H1 (cell line): ENCODE measurements around the gene FRA10AC1. TPM values are rescaled to one million over a fixed set of nuclear protein-coding genes. Genes with fewer than 3 reads are reported as not detected.

Experiments used
- CTCF ChIA-PET: fragments of 300-600 bp; sonication (Branson Sonifier 250); formaldehyde crosslinking; loops from one replicate; lab custom pipeline; 2021; ENCODE audit not compliant: partially characterized antibody; lab: Charles Lee
- POLR2A ChIA-PET: fragments of 300-600 bp; sonication (Branson Sonifier 250); formaldehyde crosslinking; loops from one replicate; lab custom pipeline; 2021; ENCODE audit warnings: inconsistent platforms; ENCODE audit not compliant: partially characterized antibody; lab: Charles Lee
- DNase-seq, 2 experiments: peaks; one replicate each; pipeline versions ENCODE4 v3.0.0 to v3.0.0-alpha.2; 2010 to 2022; ENCODE audit warnings: low spot score in 2 of 2, low read depth in 1 of 2, mixed read lengths in 1 of 2
- FAIRE-seq: peaks from 2 replicates; lab custom pipeline; 2011; peaks lifted over from hg19 to GRCh38; lab: Jason Lieb, UNC
- H2AFZ ChIP-seq: 2 replicates; pipeline ENCODE4 v1.8.1; 2012; ENCODE audit warnings: low read length, inconsistent platforms
- H2AK5ac ChIP-seq: 2 replicates; pipeline ENCODE4 v1.6.1; 2013; ENCODE audit warnings: low read depth, low read length
- H2BK120ac ChIP-seq: replicated peaks from 2 replicates; pipeline ENCODE3; 2013; ENCODE audit warnings: low read depth, low read length, inconsistent platforms
- H2BK12ac ChIP-seq: 2 replicates; pipeline ENCODE4 v1.6.1; 2013; ENCODE audit warnings: low read depth, low read length
- H2BK15ac ChIP-seq: 2 replicates; pipeline ENCODE4 v1.6.1; 2013; ENCODE audit warnings: low read length
- H2BK20ac ChIP-seq: 2 replicates; pipeline ENCODE4 v1.6.1; 2013; ENCODE audit warnings: low read length
- H2BK5ac ChIP-seq: 2 replicates; pipeline ENCODE4 v1.6.1; 2013; ENCODE audit warnings: low read depth, low read length
- H3K14ac ChIP-seq: 2 replicates; pipeline ENCODE4 v1.6.1; 2013; ENCODE audit warnings: inconsistent platforms; ENCODE audit not compliant: insufficient read length
- H3K18ac ChIP-seq: 2 replicates; pipeline ENCODE4 v1.6.1; 2013; ENCODE audit warnings: low read length; ENCODE audit errors: extremely low read depth
- H3K23ac ChIP-seq: 2 replicates; pipeline ENCODE4 v1.6.1; 2013; ENCODE audit warnings: inconsistent platforms; ENCODE audit not compliant: insufficient read length
- H3K23me2 ChIP-seq: 2 replicates; pipeline ENCODE4 v1.6.1; 2013; ENCODE audit warnings: low read depth, low read length
- H3K27ac ChIP-seq: 2 replicates; pipeline ENCODE4 v1.6.1; 2011; ENCODE audit warnings: low read depth, low read length, inconsistent platforms
- H3K27me3 ChIP-seq, 4 experiments: replicated peaks in 1 of 4; 1 replicate in 1 of 4; 2 replicates in 3 of 4; pipeline versions ENCODE4 v1.6.1 to v1.8.1; 2011 to 2013; ENCODE audit warnings: low read length in 3 of 4, mild to moderate bottlenecking in 3 of 4, inconsistent platforms in 2 of 4, mixed read lengths in 2 of 4, moderate library complexity in 1 of 4; ENCODE audit not compliant: control insufficient read depth in 3 of 4, insufficient read depth in 3 of 4; ENCODE audit errors: extremely low read depth in 1 of 4
- H3K36me3 ChIP-seq, 4 experiments: 2 replicates each; pipeline versions ENCODE4 v1.6.1 to v1.8.1; 2011 to 2013; ENCODE audit warnings: mild to moderate bottlenecking in 4 of 4, low read length in 3 of 4, moderate library complexity in 2 of 4, control low read depth in 1 of 4, inconsistent platforms in 1 of 4; ENCODE audit not compliant: insufficient read depth in 4 of 4, control insufficient read depth in 2 of 4
- H3K4ac ChIP-seq: replicated peaks from 2 replicates; pipeline ENCODE3; 2013; ENCODE audit warnings: low read length, low read depth, mixed read lengths, inconsistent platforms; ENCODE audit not compliant: insufficient read length
- H3K4me1 ChIP-seq, 4 experiments: replicated peaks in 1 of 4; 1 replicate in 1 of 4; 2 replicates in 3 of 4; pipeline versions ENCODE4 v1.6.1 to v1.8.1; 2011 to 2013; ENCODE audit warnings: low read length in 3 of 4, inconsistent platforms in 2 of 4, mixed read lengths in 1 of 4; ENCODE audit not compliant: insufficient read depth in 4 of 4, control insufficient read depth in 3 of 4
- H3K4me2 ChIP-seq, 2 experiments: 2 replicates each; pipeline versions ENCODE4 v1.6.1 to v1.8.1; 2011 to 2013; ENCODE audit warnings: low read depth in 2 of 2, low read length in 2 of 2, control low read depth in 1 of 2, inconsistent platforms in 1 of 2, mild to moderate bottlenecking in 1 of 2; ENCODE audit not compliant: insufficient read depth in 1 of 2
- H3K4me3 ChIP-seq, 4 experiments: fragments of 200-600, 300-600 bp in 1 of 4; sonication (generic), shearing (Covaris generic), sonication (Bioruptor Twin) in 1 of 4; 2 replicates each; pipeline versions ENCODE4 v1.5.1 to v1.8.1; 2011 to 2016; ENCODE audit warnings: low read length in 4 of 4, low read depth in 3 of 4, control low read depth in 2 of 4, inconsistent platforms in 2 of 4, mild to moderate bottlenecking in 2 of 4, mixed read lengths in 1 of 4, moderate library complexity in 1 of 4; ENCODE audit not compliant: insufficient read depth in 2 of 4; ENCODE audit errors: extremely low read depth in 1 of 4
- H3K56ac ChIP-seq: replicated peaks from 2 replicates; pipeline ENCODE3; 2013; ENCODE audit warnings: low read depth, mild to moderate bottlenecking, mixed read lengths, low read length, inconsistent platforms; ENCODE audit not compliant: insufficient read length
- H3K79me1 ChIP-seq: 2 replicates; pipeline ENCODE4 v1.6.1; 2013; ENCODE audit warnings: low read depth, low read length, control low read depth
- H3K79me2 ChIP-seq, 2 experiments: 2 replicates each; pipeline versions ENCODE4 v1.6.1 to v1.8.1; 2012 to 2013; ENCODE audit warnings: low read length in 2 of 2, mild to moderate bottlenecking in 2 of 2, inconsistent platforms in 1 of 2; ENCODE audit not compliant: insufficient read depth in 2 of 2, control insufficient read depth in 1 of 2
- H3K9ac ChIP-seq, 4 experiments: replicated peaks in 1 of 4; 1 replicate in 1 of 4; 2 replicates in 3 of 4; pipeline versions ENCODE4 v1.6.1 to v1.8.1; 2011 to 2013; ENCODE audit warnings: low read depth in 3 of 4, low read length in 3 of 4, control low read depth in 2 of 4, mild to moderate bottlenecking in 2 of 4, moderate library complexity in 2 of 4, inconsistent platforms in 1 of 4; ENCODE audit errors: extremely low read depth in 1 of 4
- H3K9me3 ChIP-seq, 2 experiments: 2 replicates each; pipeline versions ENCODE4 v1.6.1 to v1.8.1; 2012 to 2013; ENCODE audit warnings: mild to moderate bottlenecking in 2 of 2, moderate library complexity in 2 of 2, control low read depth in 1 of 2, inconsistent platforms in 1 of 2, low read depth in 1 of 2, low read length in 1 of 2, mixed read lengths in 1 of 2; ENCODE audit not compliant: insufficient read depth in 2 of 2
- H4K20me1 ChIP-seq, 2 experiments: replicated peaks in 1 of 2; 2 replicates each; pipeline versions ENCODE3 to v1.8.1; 2011 to 2013; ENCODE audit warnings: inconsistent platforms in 2 of 2, low read length in 2 of 2, mild to moderate bottlenecking in 1 of 2; ENCODE audit not compliant: insufficient read depth in 2 of 2, control insufficient read depth in 1 of 2
- H4K5ac ChIP-seq: 2 replicates; pipeline ENCODE4 v1.6.1; 2013; ENCODE audit warnings: low read length, low read depth, mixed read lengths, inconsistent platforms; ENCODE audit not compliant: insufficient read length
- H4K8ac ChIP-seq: 2 replicates; pipeline ENCODE4 v1.8.0; 2013; ENCODE audit warnings: mild to moderate bottlenecking, moderate library complexity, low read length, inconsistent platforms; ENCODE audit not compliant: insufficient read depth; ENCODE audit errors: extremely low read depth
- H4K91ac ChIP-seq: replicated peaks from 2 replicates; pipeline ENCODE3; 2013; ENCODE audit warnings: low read length, mixed read lengths, inconsistent platforms; ENCODE audit not compliant: insufficient read length
- ATF2 ChIP-seq: IDR thresholded peaks from 2 replicates; pipeline ENCODE4 v1.6.1; 2012; ENCODE audit warnings: low read length, inconsistent platforms
- BACH1 ChIP-seq: IDR thresholded peaks from 2 replicates; pipeline ENCODE4 v1.6.1; 2012; ENCODE audit warnings: low read length, improper control_type of control experiment
- BCL11A ChIP-seq, 2 experiments: IDR thresholded peaks; one replicate each; pipeline ENCODE4 v1.6.1; 2011; ENCODE audit warnings: low read depth in 2 of 2, low read length in 2 of 2, mild to moderate bottlenecking in 2 of 2
- CEBPB ChIP-seq: IDR thresholded peaks from 2 replicates; pipeline ENCODE4 v1.6.1; 2012; ENCODE audit warnings: low read depth, low read length
- JUN ChIP-seq: IDR thresholded peaks from 2 replicates; pipeline ENCODE4 v1.6.1; 2011; ENCODE audit warnings: low read depth, mild to moderate bottlenecking, improper control_type of control experiment, low read length
- USF2 ChIP-seq: IDR thresholded peaks from 2 replicates; pipeline ENCODE4 v1.6.1; 2011; ENCODE audit warnings: low read length, improper control_type of control experiment
- ZNF274 ChIP-seq: IDR thresholded peaks from 2 replicates; pipeline ENCODE4 v1.7.0; 2012; ENCODE audit warnings: low read length, borderline replicate concordance; ENCODE audit errors: extremely low read depth
- WGBS, 2 experiments: shearing (Covaris generic) in 1 of 2; methylation state at CpG; one replicate each; pipeline versions ENCODE4 v1.1.6 to v1.1.7; 2013 to 2015; ENCODE audit warnings: low lambda C conversion rate in 2 of 2, mixed read lengths in 2 of 2, inconsistent platforms in 1 of 2, low coverage in 1 of 2, missing lambda C conversion rate in 1 of 2; ENCODE audit not compliant: insufficient replicate concordance in 2 of 2, insufficient coverage in 1 of 2, insufficient read length in 1 of 2; ENCODE audit errors: extremely low coverage in 1 of 2, missing lambda C conversion rate in 1 of 2; 5-methylcytosine and 5-hydroxymethylcytosine counted together
- polyA plus RNA-seq, 7 experiments: library from polyadenylated mRNA; depleted of rRNA in 3 of 7; stranded (reverse) in 5 of 7; unstranded in 2 of 7; fragments of >200 nt in 5 of 7; fragments of 200-250 nt in 2 of 7; gene quantifications; 1 replicate in 5 of 7; 2 replicates in 1 of 7; 4 replicates in 1 of 7; pipeline versions ENCODE4 v1.2.1 to v1.2.3, GENCODE V29; 2011 to 2013; ENCODE audit warnings: missing spikeins in 2 of 7, mixed read lengths in 2 of 7
- total RNA-seq: library from RNA; stranded (reverse); fragmentation: NEBNext Ultra II Directional; extraction: Animal tissue kit (Norgen Biotek cat#: 25700); gene quantifications from 2 replicates; pipeline ENCODE4 v1.2.1, GENCODE V29; 2021
- TF ChIP-seq, protein P1 (sequence below), 3 experiments: IDR thresholded peaks; 1 replicate in 2 of 3; 2 replicates in 1 of 3; pipeline versions ENCODE4 v1.5.1 to v1.6.1; 2011; ENCODE audit warnings: low read length in 3 of 3, mild to moderate bottlenecking in 3 of 3, inconsistent platforms in 2 of 3, low read depth in 1 of 3, moderate library complexity in 1 of 3; ENCODE audit not compliant: insufficient read depth in 1 of 3; ENCODE audit errors: control extremely low read depth in 1 of 3

FRA10AC1 gene
- total and polyA plus RNA-seq, 2 of the 8 experiments (the other 6 are each of a cell fraction or from before 2014, with no cell fraction given), result 4.4 to 13.5 TPM

GRCh38 chr10:93657757-93658156 is 44.6 kb downstream of the FRA10AC1 start:
- H3K23me2 ChIP-seq, result no peaks in the 10 kb centered on the region
- ChIA-PET POLR2A (interaction anchor here (0.6 kb wide), 1 partner anchor 759 kb away, joined by 3 read pairs; no protein-coding TSS in a partner anchor), CTCF (interaction anchor here (0.7 to 1.1 kb wide), 3 partner anchors 47 to 201 kb away, joined by 3 to 4 read pairs (median 3); no protein-coding TSS in a partner anchor)
- H3K79me1 ChIP-seq, result no peaks in the 10 kb centered on the region
- FAIRE-seq (no peak), DNase-seq (no peak)
- H2BK15ac ChIP-seq, result no peak overlapping the region
- H2AK5ac ChIP-seq, result no peak overlapping the region
- H4K5ac ChIP-seq, result no peak overlapping the region
- no peak overlapping the region for H3K4ac ChIP-seq
- H2BK120ac ChIP-seq, result no peak overlapping the region
- no peak overlapping the region for H3K56ac ChIP-seq
- H3K18ac ChIP-seq, result no peak overlapping the region
- no peak overlapping the region for H3K27ac ChIP-seq
- no peaks in the 10 kb centered on the region for H3K79me2 ChIP-seq
- H3K23ac ChIP-seq, result no peak overlapping the region
- no peak overlapping the region for H3K4me3 ChIP-seq
- H3K9ac ChIP-seq, result no peak overlapping the region
- no peak overlapping the region for H3K14ac ChIP-seq
- no peak overlapping the region for H4K8ac ChIP-seq
- no peaks in the 10 kb centered on the region for H3K4me1 ChIP-seq
- no peak overlapping the region for H2BK12ac ChIP-seq
- H3K36me3 ChIP-seq, result no peaks in the 10 kb centered on the region
- H3K27me3 ChIP-seq, result no peaks in the 10 kb centered on the region
- H3K4me2 ChIP-seq, result no peak overlapping the region
- TF ChIP-seq ZNF274, result no peak
- no peak for TF ChIP-seq ATF2
- no peak for TF ChIP-seq USF2
- TF ChIP-seq, protein P1, sequence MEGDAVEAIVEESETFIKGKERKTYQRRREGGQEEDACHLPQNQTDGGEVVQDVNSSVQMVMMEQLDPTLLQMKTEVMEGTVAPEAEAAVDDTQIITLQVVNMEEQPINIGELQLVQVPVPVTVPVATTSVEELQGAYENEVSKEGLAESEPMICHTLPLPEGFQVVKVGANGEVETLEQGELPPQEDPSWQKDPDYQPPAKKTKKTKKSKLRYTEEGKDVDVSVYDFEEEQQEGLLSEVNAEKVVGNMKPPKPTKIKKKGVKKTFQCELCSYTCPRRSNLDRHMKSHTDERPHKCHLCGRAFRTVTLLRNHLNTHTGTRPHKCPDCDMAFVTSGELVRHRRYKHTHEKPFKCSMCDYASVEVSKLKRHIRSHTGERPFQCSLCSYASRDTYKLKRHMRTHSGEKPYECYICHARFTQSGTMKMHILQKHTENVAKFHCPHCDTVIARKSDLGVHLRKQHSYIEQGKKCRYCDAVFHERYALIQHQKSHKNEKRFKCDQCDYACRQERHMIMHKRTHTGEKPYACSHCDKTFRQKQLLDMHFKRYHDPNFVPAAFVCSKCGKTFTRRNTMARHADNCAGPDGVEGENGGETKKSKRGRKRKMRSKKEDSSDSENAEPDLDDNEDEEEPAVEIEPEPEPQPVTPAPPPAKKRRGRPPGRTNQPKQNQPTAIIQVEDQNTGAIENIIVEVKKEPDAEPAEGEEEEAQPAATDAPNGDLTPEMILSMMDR (IDR thresholded peaks at IDR 0.05; ENCODE audit: control extremely low read depth in 1 of 3, insufficient read depth in 1 of 3, low read depth in 1 of 3, low read length in 3 of 3), result no peak
- no peak for TF ChIP-seq CEBPB
- no peak for TF ChIP-seq JUN
- no peak for TF ChIP-seq BACH1
- TF ChIP-seq BCL11A (IDR thresholded peaks at IDR 0.05; ENCODE audit: low read depth in 2 of 2, low read length in 2 of 2), result no peak
- no peak overlapping the region for H4K91ac ChIP-seq
- H2BK20ac ChIP-seq, result no peak overlapping the region
- no peak overlapping the region for H2AFZ ChIP-seq
- no peaks in the 10 kb centered on the region for H4K20me1 ChIP-seq
- 77% methylated on average over 1 of the region's 1 CpG; no CpG with 5 or more reads in 1 of the 2 experiments for WGBS, 2 experiments
- H2BK5ac ChIP-seq, result no peak overlapping the region
- no peaks in the 10 kb centered on the region for H3K9me3 ChIP-seq
